Epithelial cell of esophagus (primary cell): ENCODE data around the gene ADIPOQ.
"Not testable (repeated sequence)": the region's sequence is repeated elsewhere in the genome, so short reads cannot be mapped to it uniquely, and the experiment has no call there.

Source experiments
- DNase-seq: peaks from one replicate; pipeline ENCODE4 v3.0.0; 2010; ENCODE audit warnings: low read depth
- H3K4me3 ChIP-seq: 2 replicates; pipeline ENCODE4 v1.5.1; 2011; ENCODE audit warnings: mild to moderate bottlenecking, low read length, control low read depth
- TF ChIP-seq, protein P1 (sequence below): IDR thresholded peaks from 2 replicates; pipeline ENCODE4 v1.5.1; 2011; ENCODE audit warnings: low read depth, mild to moderate bottlenecking, low read length, control low read depth, inconsistent platforms; ENCODE audit not compliant: insufficient read depth; ENCODE audit errors: missing control alignments

ADIPOQ gene

GRCh38 chr3:186845756-186846155, 3.2 kb downstream of the ADIPOQ start:
- H3K4me3 ChIP-seq = no peak overlapping the region
- TF ChIP-seq, protein P1, sequence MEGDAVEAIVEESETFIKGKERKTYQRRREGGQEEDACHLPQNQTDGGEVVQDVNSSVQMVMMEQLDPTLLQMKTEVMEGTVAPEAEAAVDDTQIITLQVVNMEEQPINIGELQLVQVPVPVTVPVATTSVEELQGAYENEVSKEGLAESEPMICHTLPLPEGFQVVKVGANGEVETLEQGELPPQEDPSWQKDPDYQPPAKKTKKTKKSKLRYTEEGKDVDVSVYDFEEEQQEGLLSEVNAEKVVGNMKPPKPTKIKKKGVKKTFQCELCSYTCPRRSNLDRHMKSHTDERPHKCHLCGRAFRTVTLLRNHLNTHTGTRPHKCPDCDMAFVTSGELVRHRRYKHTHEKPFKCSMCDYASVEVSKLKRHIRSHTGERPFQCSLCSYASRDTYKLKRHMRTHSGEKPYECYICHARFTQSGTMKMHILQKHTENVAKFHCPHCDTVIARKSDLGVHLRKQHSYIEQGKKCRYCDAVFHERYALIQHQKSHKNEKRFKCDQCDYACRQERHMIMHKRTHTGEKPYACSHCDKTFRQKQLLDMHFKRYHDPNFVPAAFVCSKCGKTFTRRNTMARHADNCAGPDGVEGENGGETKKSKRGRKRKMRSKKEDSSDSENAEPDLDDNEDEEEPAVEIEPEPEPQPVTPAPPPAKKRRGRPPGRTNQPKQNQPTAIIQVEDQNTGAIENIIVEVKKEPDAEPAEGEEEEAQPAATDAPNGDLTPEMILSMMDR = no peak
- no peak for DNase-seq

DNA sequence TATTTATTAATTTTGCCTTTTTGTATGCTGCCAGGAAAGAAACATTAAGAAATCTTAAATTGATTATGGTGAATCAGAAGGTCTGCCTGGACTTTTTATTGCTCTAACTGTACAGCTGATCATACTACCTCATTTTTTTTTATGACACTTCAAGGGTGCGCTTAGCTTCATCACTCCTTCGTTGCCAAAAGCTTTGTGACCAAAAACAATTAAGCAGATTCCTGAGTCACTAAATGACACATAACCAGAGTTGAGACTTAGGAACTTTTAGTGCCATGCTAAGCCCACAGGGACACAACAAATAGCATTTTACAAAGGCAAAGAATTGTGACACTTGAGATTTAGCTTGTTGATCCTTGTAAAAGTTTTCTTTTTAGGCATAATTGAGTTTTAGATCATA, 4.9 kb downstream of the ADIPOQ start:
- H3K4me3 ChIP-seq = no peak overlapping the region
- TF ChIP-seq, protein P1 = no peak

DNA sequence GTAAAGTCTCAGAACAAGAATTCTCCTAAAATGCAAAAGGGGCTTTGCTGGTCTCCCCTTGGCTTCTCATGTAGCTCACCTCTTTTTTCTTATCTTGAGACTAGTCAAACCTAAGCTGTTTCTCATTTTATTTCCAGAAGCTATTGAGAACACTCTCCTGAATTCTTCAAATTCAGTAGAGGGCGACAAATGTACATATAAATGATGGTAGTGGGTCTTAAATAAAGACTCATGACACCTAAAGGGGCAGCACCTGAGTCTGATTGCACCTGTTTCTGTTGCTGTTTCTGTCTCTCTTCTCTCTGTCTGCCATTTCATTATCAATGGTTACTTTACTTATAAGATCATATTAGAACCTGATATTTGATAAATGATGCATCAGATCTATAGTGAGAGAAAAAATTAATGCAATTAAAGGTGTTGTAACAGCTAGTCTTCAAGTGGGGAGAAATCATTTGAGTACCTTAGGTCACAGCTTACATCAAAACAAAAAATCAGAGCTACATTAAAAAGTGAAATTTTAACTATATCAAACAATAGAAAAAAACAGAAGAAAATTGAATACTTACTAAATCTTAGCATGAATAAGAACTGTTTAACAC, 7.0 kb downstream of the ADIPOQ start:
- TF ChIP-seq, protein P1 = peak; percentile 34
- peak; percentile 52 for DNase-seq
- H3K4me3 ChIP-seq = no peak overlapping the region

More for the DNA sequence above, 4.9 kb downstream of the ADIPOQ start:
- no peak for DNase-seq

- not testable (repeated sequence) for DNase-seq, H3K4me3 ChIP-seq
Observed at GRCh38 chr3:186851835-186852234, 9.3 kb downstream of the ADIPOQ start.

DNA sequence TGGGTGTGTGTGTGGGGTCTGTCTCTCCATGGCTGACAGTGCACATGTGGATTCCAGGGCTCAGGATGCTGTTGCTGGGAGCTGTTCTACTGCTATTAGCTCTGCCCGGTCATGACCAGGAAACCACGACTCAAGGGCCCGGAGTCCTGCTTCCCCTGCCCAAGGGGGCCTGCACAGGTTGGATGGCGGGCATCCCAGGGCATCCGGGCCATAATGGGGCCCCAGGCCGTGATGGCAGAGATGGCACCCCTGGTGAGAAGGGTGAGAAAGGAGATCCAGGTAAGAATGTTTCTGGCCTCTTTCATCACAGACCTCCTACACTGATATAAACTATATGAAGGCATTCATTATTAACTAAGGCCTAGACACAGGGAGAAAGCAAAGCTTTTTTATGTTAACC, 10.5 kb downstream of the ADIPOQ start:
- no peak overlapping the region for H3K4me3 ChIP-seq
- DNase-seq = no peak
- TF ChIP-seq, protein P1 = no peak

DNA sequence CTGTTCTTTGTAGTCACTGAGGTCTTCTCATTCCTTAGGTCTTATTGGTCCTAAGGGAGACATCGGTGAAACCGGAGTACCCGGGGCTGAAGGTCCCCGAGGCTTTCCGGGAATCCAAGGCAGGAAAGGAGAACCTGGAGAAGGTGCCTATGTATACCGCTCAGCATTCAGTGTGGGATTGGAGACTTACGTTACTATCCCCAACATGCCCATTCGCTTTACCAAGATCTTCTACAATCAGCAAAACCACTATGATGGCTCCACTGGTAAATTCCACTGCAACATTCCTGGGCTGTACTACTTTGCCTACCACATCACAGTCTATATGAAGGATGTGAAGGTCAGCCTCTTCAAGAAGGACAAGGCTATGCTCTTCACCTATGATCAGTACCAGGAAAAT, 11.6 kb downstream of the ADIPOQ start:
- H3K4me3 ChIP-seq = no peak overlapping the region
- no peak for DNase-seq
- TF ChIP-seq, protein P1 = no peak

DNA sequence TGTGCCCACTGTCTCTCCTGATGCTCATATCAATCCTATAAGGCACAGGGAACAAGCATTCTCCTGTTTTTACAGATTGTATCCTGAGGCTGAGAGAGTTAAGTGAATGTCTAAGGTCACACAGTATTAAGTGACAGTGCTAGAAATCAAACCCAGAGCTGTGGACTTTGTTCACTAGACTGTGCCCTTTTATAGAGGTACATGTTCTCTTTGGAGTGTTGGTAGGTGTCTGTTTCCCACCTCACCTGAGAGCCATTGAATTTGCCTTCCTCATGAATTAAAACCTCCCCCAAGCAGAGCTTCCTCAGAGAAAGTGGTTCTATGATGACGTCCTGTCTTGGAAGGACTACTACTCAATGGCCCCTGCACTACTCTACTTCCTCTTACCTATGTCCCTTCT, 12.4 kb downstream of the ADIPOQ start:
- DNase-seq = no peak
- TF ChIP-seq, protein P1 = no peak
- H3K4me3 ChIP-seq = no peak overlapping the region
